ENCODE results near the gene EMILIN1. TPM values are rescaled to one million over a fixed set of nuclear protein-coding genes. Genes with fewer than 3 reads are reported as not detected.

The EMILIN1 gene
- total RNA-seq, 2 donors from 2014 or later, result 178 to 323 TPM

DNA sequence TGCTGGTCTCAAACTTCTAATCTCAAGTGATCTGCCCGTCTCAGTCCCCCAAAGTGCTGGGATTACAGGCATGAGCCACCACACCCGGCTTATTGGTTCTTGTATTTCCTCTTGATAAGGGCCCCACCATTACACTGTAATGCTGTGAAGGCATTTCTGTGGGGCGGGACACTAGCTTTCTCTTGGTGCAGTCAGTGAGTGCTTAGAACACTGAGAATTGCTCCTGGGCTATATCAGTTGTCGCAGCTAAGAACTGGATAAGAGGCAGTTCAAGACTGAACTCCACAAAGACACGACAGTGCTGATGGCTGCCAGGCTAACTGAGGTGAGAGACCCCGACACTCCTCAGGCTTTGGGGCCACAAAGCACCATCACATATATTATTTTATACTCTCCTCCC lies 10.2 kb downstream of the EMILIN1 start:
- intact Hi-C loops (cut with DNase I), result loop anchor here (5.0 to 10.0 kb wide), 2 partner anchors 54 to 116 kb away; partner anchors contain the start of genes TMEM214 (in 2 of the 2) and MAPRE3 (in 1 of the 2)

DNA sequence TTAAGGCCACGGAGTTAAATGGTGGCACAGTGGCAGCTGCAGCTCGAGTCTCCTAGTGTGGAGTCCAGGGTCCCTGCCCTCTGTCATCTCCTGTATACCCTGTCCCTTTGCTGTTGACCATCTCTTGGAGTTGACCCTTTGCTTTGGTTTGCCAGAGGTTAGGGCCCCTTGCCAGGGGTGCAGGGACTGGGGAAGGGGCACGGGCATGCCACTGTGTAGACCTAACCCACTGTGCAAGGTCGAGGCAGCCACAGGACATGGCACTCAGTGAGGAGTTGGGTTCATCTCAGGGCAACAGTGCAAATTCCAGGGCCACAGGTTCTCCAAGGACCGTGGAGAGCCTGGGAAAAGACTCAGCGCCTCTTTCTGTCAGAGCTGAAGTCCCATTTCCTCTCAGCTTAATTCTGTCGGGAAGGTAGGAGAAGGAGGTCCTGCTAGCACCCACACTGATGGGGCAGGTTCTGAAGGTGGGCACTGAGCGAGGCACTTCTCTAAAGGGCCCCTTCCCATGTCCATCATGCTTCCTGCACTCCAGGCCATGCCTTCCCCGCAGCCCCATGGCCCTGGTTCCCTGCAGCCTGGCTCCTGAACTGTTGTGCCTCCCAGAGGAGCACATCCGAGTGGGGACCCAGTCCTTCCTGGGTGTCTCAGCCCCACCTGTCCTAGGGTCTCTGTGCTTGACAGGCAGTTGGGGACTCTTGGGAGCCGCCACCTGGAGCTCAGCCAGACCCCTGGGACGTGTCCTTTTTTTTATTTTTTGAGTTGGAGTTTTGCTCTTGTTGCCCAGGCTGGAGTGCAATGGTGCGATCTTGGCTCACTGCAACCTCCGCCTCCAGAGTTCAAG lies 10.9 kb downstream of the EMILIN1 start:
- DNase-seq (ENCODE audit: low spot score), result peak; percentile 71
- intact Hi-C loops (cut with DNase I), result loop anchor here (5.0 to 10.0 kb wide), 2 partner anchors 55 to 117 kb away; partner anchors contain the start of genes TMEM214 (in 2 of the 2) and MAPRE3 (in 1 of the 2)

More for the DNA sequence above, 10.2 kb downstream of the EMILIN1 start:
- no peak for DNase-seq (ENCODE audit: low spot score)

- DNase-seq (ENCODE audit: low spot score), result no peak
These were observed 13.6 kb downstream of the EMILIN1 start for GRCh38 chr2:27091746-27092695.

GRCh38 chr2:27092696-27093429 lies 14.4 kb downstream of the EMILIN1 start:
- intact Hi-C loops (cut with DNase I), result no loop called here
- no peak for DNase-seq (ENCODE audit: low spot score)

More at GRCh38 chr2:27091746-27092695, 13.6 kb downstream of the EMILIN1 start:
- intact Hi-C loops (cut with DNase I), result no loop called here

DNA sequence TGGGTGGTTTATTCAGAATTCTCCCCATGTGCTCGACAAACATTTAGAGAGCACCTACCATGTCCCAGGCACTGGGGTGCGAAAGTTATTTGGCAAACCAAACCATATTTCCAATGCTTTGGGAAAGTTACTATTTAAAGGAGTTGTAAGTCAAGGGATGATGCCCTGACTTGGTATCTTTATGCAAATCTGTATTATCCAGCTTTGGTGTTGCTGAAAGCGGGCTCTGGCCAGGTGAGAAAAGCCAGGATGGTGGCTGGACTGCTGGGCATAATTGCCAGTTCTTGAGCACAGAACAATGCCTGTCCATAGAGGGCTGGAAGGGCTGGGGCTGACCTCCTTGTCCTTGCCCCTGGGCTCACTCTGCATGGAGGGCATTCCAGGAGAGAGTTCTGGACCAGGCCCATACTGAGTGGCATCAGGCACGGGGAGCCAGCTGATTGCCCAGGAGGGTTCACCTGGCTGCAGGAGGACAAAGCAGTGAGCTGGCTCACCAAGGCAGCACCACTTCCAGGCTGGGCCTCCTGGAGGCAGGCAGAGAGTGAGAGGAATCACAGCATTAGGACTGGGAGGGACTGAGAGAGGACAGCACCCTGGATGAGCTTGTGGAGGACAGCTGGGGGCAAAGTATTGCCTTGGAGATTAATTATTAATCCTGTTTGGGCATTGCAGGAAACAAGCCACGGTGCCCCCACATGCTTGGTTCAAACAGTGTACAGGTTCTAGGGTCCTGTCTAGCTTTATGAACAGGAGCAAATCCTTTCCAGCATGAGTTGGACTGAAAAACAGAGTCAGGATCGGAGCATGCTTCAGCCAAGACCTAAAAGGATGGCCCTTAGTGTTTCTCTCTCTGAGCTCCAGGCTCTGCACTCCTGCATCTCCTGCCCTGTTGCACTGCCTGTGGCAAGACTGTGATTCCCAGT lies 15.3 kb downstream of the EMILIN1 start:
- intact Hi-C loops (cut with DNase I), result no loop called here
- no peak for DNase-seq (ENCODE audit: low spot score)

DNA sequence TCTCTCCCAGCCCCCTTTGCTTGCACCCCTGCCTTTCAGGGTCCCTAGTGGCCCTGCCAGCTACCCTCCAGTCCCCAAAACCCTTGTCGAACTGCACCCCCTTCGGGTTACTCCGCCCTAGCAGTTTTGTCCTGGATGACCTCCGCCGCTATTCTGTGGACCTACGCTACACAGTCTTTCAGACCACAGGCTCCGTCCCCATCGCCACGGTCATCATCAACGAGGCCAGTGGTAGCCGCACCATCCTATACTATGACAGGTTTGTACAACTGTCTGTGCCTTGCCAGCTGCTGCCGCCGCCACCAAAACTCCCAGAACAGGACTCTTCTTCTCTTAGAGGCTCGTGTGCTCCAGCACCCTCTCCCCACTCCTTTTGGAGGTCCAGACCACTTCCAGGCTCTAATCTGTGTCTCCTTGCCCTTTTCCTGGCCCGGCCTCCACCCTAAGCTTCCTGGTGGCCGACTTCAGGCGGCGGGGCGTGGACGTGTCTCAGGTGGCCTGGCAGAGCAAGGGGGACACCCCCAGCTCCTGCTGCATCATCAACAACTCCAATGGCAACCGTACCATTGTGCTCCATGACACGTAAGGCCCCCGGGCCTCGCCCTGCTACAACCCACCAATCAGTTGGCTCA lies 16.1 kb downstream of the EMILIN1 start:
- no peak for DNase-seq (ENCODE audit: low spot score)
- intact Hi-C loops (cut with DNase I), result no loop called here

GRCh38 chr2:27095427-27095744 lies 17.0 kb downstream of the EMILIN1 start:
- DNase-seq (ENCODE audit: low spot score), result no peak
- intact Hi-C loops (cut with DNase I), result loop anchor here in 1 of 2 donors (5.0 kb wide), 1 partner anchor 107 kb away; no protein-coding TSS in a partner anchor

DNA sequence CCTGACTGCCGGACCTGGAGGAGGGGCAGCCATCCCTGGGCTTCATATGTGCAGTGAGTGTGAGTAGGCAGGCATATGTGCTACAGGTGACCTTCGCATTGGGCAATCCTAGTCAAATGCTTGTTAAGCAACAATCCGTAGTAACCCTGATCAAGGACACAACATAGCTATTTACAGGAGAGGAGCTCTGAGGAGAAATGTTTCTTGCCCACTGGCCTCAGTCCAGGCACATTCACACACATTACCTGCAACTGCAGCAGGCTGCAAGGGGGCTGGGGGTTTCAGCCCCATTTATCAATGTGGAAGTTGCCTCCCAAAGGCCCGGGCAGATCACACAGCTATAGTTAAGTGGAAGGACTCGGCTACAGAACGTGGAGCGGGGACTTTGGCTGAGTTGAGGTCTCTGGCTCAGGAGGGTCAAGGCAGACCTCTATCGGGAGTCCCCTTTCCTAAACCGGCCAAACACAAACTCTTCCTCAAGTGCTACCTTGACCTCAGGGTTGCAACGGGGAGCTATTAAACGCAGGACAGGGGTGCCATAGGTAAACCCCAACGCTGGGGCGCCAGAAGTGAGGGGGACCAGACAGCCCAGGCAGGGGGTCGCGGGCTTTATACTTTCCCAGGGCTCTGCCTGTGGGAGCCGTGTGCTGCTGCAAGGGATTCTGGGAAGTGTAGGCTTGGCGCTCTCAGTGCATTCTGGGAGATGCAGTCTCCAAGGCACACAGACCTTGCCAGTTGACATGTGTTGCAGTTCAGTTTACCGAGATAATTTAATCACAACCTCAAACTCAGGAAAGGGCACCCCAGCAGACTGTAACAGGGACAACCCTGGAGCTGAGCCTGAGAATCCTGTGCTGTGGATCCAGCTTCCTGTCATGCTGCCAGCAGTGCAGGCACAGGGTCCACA lies 17.6 kb downstream of the EMILIN1 start:
- intact Hi-C loops (cut with DNase I), result loop anchor here in 1 of 2 donors (5.0 kb wide), 1 partner anchor 106 kb away; no protein-coding TSS in a partner anchor
- peak; percentile 80 for DNase-seq (ENCODE audit: low spot score)

- intact Hi-C loops (cut with DNase I), result loop anchor here (1.0 to 5.0 kb wide), 2 partner anchors 105 to 183 kb away; no protein-coding TSS in a partner anchor
- no peak for DNase-seq (ENCODE audit: low spot score)
These were observed 18.4 kb downstream of the EMILIN1 start for GRCh38 chr2:27096748-27097297.

DNA sequence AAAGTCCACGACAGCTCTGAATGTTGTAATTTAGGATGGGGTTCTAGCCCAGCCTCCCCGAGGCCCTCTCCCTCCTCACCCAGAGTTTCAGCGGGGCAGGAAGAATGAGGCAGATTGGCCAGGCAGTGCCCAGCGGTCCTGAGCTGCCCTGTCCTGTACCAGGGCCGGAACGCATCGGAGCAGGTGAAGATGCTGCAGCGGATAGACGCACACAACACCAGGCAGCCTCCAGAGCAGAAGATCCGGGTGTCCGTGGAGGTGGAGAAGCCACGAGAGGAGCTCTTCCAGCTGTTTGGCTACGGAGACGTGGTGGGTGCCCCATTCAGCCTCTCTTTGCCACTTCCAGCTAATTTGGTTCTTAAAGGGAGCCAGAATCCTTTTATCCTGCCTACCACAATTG lies 18.9 kb downstream of the EMILIN1 start:
- intact Hi-C loops (cut with DNase I), result loop anchor here (1.0 to 5.0 kb wide), 2 partner anchors 105 to 183 kb away; no protein-coding TSS in a partner anchor
- DNase-seq (ENCODE audit: low spot score), result no peak

GRCh38 chr2:27099334-27099955 lies 21.0 kb downstream of the EMILIN1 start:
- intact Hi-C loops (cut with DNase I), result loop anchor here in 1 of 2 donors (5.0 kb wide), 1 partner anchor 103 kb away; no protein-coding TSS in a partner anchor
- no peak for DNase-seq (ENCODE audit: low spot score)

GRCh38 chr2:27100036-27100435 lies 21.6 kb downstream of the EMILIN1 start:
- intact Hi-C loops (cut with DNase I), result loop anchor here (5.0 kb wide), 3 partner anchors 92 to 177 kb away; partner anchors contain the start of gene DNAJC5G (in 1 of the 2)
- no peak for DNase-seq (ENCODE audit: low spot score)

- intact Hi-C loops (cut with DNase I), result loop anchor here (5.0 kb wide), 3 partner anchors 90 to 175 kb away; partner anchors contain the start of gene DNAJC5G (in 1 of the 2)
- peak; percentile 47 for DNase-seq (ENCODE audit: low spot score)
These were observed 23.9 kb downstream of the EMILIN1 start for GRCh38 chr2:27102329-27102728.

- intact Hi-C loops (cut with DNase I), result no loop called here
- no peak for DNase-seq (ENCODE audit: low spot score)
These were observed 27.6 kb downstream of the EMILIN1 start for GRCh38 chr2:27105981-27106380.

- intact Hi-C loops (cut with DNase I), result no loop called here
- no peak for DNase-seq (ENCODE audit: low spot score)
These were observed 29.8 kb downstream of the EMILIN1 start for GRCh38 chr2:27108221-27108620.
